Glutamatergic neuron (in vitro differentiated cells): Measurements from ENCODE around the gene CDK5RAP2. TPM values are rescaled to one million over a fixed set of nuclear protein-coding genes. Genes with fewer than 3 reads are reported as not detected.

Experiments
- DNase-seq: peaks from one replicate; pipeline ENCODE4 v3.0.0; 2022
- H3K27ac Mint-ChIP-seq: one replicate; pipeline ENCODE4 v1.8.0; 2020; ENCODE audit warnings: mild to moderate bottlenecking, mixed read lengths, inconsistent platforms; ENCODE audit not compliant: unreplicated experiment
- H3K27me3 Mint-ChIP-seq: one replicate; pipeline ENCODE4 v1.8.0; 2020; ENCODE audit warnings: mild to moderate bottlenecking, moderate library complexity, mixed read lengths, inconsistent platforms; ENCODE audit not compliant: unreplicated experiment
- H3K36me3 Mint-ChIP-seq: one replicate; pipeline ENCODE4 v1.8.0; 2020; ENCODE audit warnings: mild to moderate bottlenecking, mixed read lengths, inconsistent platforms; ENCODE audit not compliant: unreplicated experiment
- H3K4me1 Mint-ChIP-seq: one replicate; pipeline ENCODE4 v1.8.0; 2020; ENCODE audit warnings: mild to moderate bottlenecking, low read depth, mixed read lengths, inconsistent platforms; ENCODE audit not compliant: unreplicated experiment
- H3K4me3 Mint-ChIP-seq: one replicate; pipeline ENCODE4 v1.8.0; 2020; ENCODE audit warnings: mild to moderate bottlenecking, mixed read lengths, inconsistent platforms; ENCODE audit not compliant: unreplicated experiment
- H3K9me3 Mint-ChIP-seq: one replicate; pipeline ENCODE4 v1.8.0; 2020; ENCODE audit warnings: mild to moderate bottlenecking, moderate library complexity, mixed read lengths, inconsistent platforms; ENCODE audit not compliant: unreplicated experiment
- CTCF ChIP-seq: fragments of 200-600 bp; sonication (generic); IDR thresholded peaks from one replicate; pipeline ENCODE4 v1.5.0; 2021; ENCODE audit not compliant: partially characterized antibody, unreplicated experiment
- total RNA-seq: library from RNA; stranded (reverse); fragmentation: NEBNext Ultra II Directional; extraction: Animal tissue kit (Norgen Biotek cat#: 25700); gene quantifications from one replicate; pipeline ENCODE4 v1.2.1, GENCODE V29; 2021; ENCODE audit not compliant: unreplicated experiment

Gene CDK5RAP2
- total RNA-seq, 1 donor from 2014 or later: 53.2 TPM

- peaks cover 4% of the 10 kb centered on the region for H3K27me3 Mint-ChIP-seq
- H3K27ac Mint-ChIP-seq: no peak overlapping the region
- no peak overlapping the region for H3K4me3 Mint-ChIP-seq
- DNase-seq: no peak
- H3K36me3 Mint-ChIP-seq: no peaks in the 10 kb centered on the region
- H3K9me3 Mint-ChIP-seq: no peaks in the 10 kb centered on the region
- TF ChIP-seq CTCF: no peak
- no peaks in the 10 kb centered on the region for H3K4me1 Mint-ChIP-seq
Measured at GRCh38 chr9:120396418-120396817, 183.5 kb downstream of the CDK5RAP2 start.

- no peak for DNase-seq
- Mint-ChIP-seq H3K27me3 (peaks cover 4% of the 10 kb centered on the region), H3K9me3 (no peaks in the 10 kb centered on the region), H3K27ac (no peak overlapping the region), H3K4me3 (no peak overlapping the region), H3K36me3 (no peaks in the 10 kb centered on the region), H3K4me1 (peaks cover 5% of the 10 kb centered on the region)
- TF ChIP-seq CTCF: no peak
Measured at GRCh38 chr9:120395376-120395775, 184.6 kb downstream of the CDK5RAP2 start.

GRCh38 chr9:120394058-120394669, 185.8 kb downstream of the CDK5RAP2 start:
- Mint-ChIP-seq H3K36me3 (no peaks in the 10 kb centered on the region), H3K4me1 (peaks cover 5% of the 10 kb centered on the region)
- no peak for TF ChIP-seq CTCF

GRCh38 chr9:120393386-120394057, 186.4 kb downstream of the CDK5RAP2 start:
- Mint-ChIP-seq H3K4me3 (no peak overlapping the region), H3K4me1 (peaks cover 5% of the 10 kb centered on the region), H3K27ac (peak overlapping the region; percentile 34), H3K27me3 (peaks cover 4% of the 10 kb centered on the region), H3K9me3 (no peaks in the 10 kb centered on the region), H3K36me3 (no peaks in the 10 kb centered on the region)
- DNase-seq: no peak
- TF ChIP-seq CTCF: no peak

More at GRCh38 chr9:120394058-120394669, 185.8 kb downstream of the CDK5RAP2 start:
- no peak for DNase-seq
- Mint-ChIP-seq H3K4me3 (no peak overlapping the region), H3K9me3 (no peaks in the 10 kb centered on the region), H3K27me3 (peaks cover 4% of the 10 kb centered on the region), H3K27ac (no peak overlapping the region)

- Mint-ChIP-seq H3K4me1 (peaks cover 5% of the 10 kb centered on the region), H3K9me3 (no peaks in the 10 kb centered on the region), H3K4me3 (no peak overlapping the region), H3K27ac (peak overlapping the region; percentile 62), H3K36me3 (no peaks in the 10 kb centered on the region), H3K27me3 (peaks cover 4% of the 10 kb centered on the region)
- TF ChIP-seq CTCF: no peak
- DNase-seq: no peak
Measured at GRCh38 chr9:120392711-120393110, 187.3 kb downstream of the CDK5RAP2 start.
